ENCODE measurements around the gene FLNB. TPM values are rescaled to one million over a fixed set of nuclear protein-coding genes. Genes with fewer than 3 reads are reported as not detected.
"Not testable (repeated sequence)": the region's sequence is repeated elsewhere in the genome, so short reads cannot be mapped to it uniquely, and the experiment has no call there.

FLNB gene
- total RNA-seq, 4 donors from 2014 or later, result 60.2 to 138 (median 96.2) TPM

GRCh38 chr3:58049143-58049785 is 41.0 kb downstream of the FLNB start:
- Histone ChIP-seq H3K27me3 (no peaks in the 10 kb centered on the region), H3K4me3 (no peak overlapping the region), H3K27ac (peak overlapping the region; percentile 76 to 85 (median 84)), H3K9me3 (no peaks in the 10 kb centered on the region), H3K4me1 (peaks cover 10 to 98% (median 47%) of the 10 kb centered on the region in 3 donors), H3K36me3 (no peaks in the 10 kb centered on the region)
- ATAC-seq, result peak; percentile 16
- TF ChIP-seq EP300 (IDR thresholded peaks at IDR 0.05) (no peak), POLR2AphosphoS5 (IDR thresholded peaks at IDR 0.05) (peak; percentile 70), CTCF (IDR thresholded peaks at IDR 0.05) (peak in 1 of 4 experiments; percentile 2)
- 49 to 68% methylated on average over 5 to 7 of the region's 10 CpGs for WGBS, 2 donors (ENCODE audit: low coverage in 1 of 2)

- Histone ChIP-seq H3K4me3 (no peak overlapping the region), H3K27ac (peak overlapping the region; percentile 76 to 85 (median 84)), H3K36me3 (no peaks in the 10 kb centered on the region), H3K27me3 (no peaks in the 10 kb centered on the region), H3K9me3 (no peaks in the 10 kb centered on the region), H3K4me1 (peaks cover 10 to 91% (median 36%) of the 10 kb centered on the region in 3 donors)
- peak; percentile 24 for TF ChIP-seq POLR2AphosphoS5 (IDR thresholded peaks at IDR 0.05)
- TF ChIP-seq EP300 (IDR thresholded peaks at IDR 0.05), result no peak
- ATAC-seq, result no peak
- 60 to 70% methylated on average over 9 of the region's 9 CpGs for WGBS, 2 donors (ENCODE audit: low coverage in 1 of 2)
Observed at GRCh38 chr3:58051196-58051595, 43.0 kb downstream of the FLNB start.

- Histone ChIP-seq H3K27ac (peak overlapping the region; percentile 76 to 85 (median 84)), H3K4me1 (peaks cover 10 to 90% (median 36%) of the 10 kb centered on the region in 3 donors)
- H3K27me3 ChIP-seq, H3K36me3 ChIP-seq, ATAC-seq, H3K9me3 ChIP-seq, H3K4me3 ChIP-seq: not testable (repeated sequence)
- WGBS, 2 donors (ENCODE audit: low coverage in 1 of 2), result 63 to 71% methylated on average over 9 to 11 of the region's 15 CpGs
Observed at GRCh38 chr3:58051658-58052261, 43.5 kb downstream of the FLNB start.

- 24 to 25% methylated on average over 3 to 7 of the region's 8 CpGs for WGBS, 2 donors (ENCODE audit: low coverage in 1 of 2)
- peak overlapping the region; percentile 47 to 85 (median 84) for H3K27ac ChIP-seq
Observed at GRCh38 chr3:58052373-58053273, 44.4 kb downstream of the FLNB start.

GRCh38 chr3:58054652-58055051 is 46.4 kb downstream of the FLNB start:
- Histone ChIP-seq H3K27ac (peak overlapping the region in 3 of 4 donors; percentile 84 to 85 (median 85)), H3K36me3 (peaks cover 0 to 6% of the 10 kb centered on the region in 2 donors), H3K4me1 (peaks cover 12 to 90% (median 31%) of the 10 kb centered on the region in 3 donors), H3K4me3 (no peak overlapping the region), H3K27me3 (no peaks in the 10 kb centered on the region), H3K9me3 (no peaks in the 10 kb centered on the region)
- no peak for TF ChIP-seq POLR2AphosphoS5 (IDR thresholded peaks at IDR 0.05)
- TF ChIP-seq EP300 (IDR thresholded peaks at IDR 0.05), result no peak
- TF ChIP-seq CTCF (IDR thresholded peaks at IDR 0.05), result no peak
- no peak for TF ChIP-seq POLR2A (IDR thresholded peaks at IDR 0.05)
- no peak for ATAC-seq

More at GRCh38 chr3:58052373-58053273, 44.4 kb downstream of the FLNB start:
- ATAC-seq, result peak; percentile 69
- Histone ChIP-seq H3K9me3 (no peaks in the 10 kb centered on the region), H3K27me3 (no peaks in the 10 kb centered on the region), H3K4me3 (no peak overlapping the region), H3K4me1 (peaks cover 10 to 90% (median 36%) of the 10 kb centered on the region in 3 donors), H3K36me3 (peaks cover 0 to 6% of the 10 kb centered on the region in 2 donors)
- no peak for TF ChIP-seq CTCF (IDR thresholded peaks at IDR 0.05)
- peak; percentile 75 for TF ChIP-seq POLR2AphosphoS5 (IDR thresholded peaks at IDR 0.05)
- TF ChIP-seq EP300 (IDR thresholded peaks at IDR 0.05), result no peak
- no peak for TF ChIP-seq POLR2A (IDR thresholded peaks at IDR 0.05)
